K562 (cell line): ENCODE measurements around the gene PPDPF. TPM values are rescaled to one million over a fixed set of nuclear protein-coding genes. Genes with fewer than 3 reads are reported as not detected.
A peak's percentile ranks its signal among the peaks of the same experiment; 100 is the strongest.

Source experiments
- ADNP ChIP-seq: fragments of 200-800 bp; sonication (Bioruptor generic); IDR thresholded peaks from 2 replicates; pipeline ENCODE4 v1.6.1; 2016; ENCODE audit warnings: missing genetic modification characterization, missing compliant biosample characterization
- HDAC1 ChIP-seq, 2 experiments: fragments of 450-650 bp; IDR thresholded peaks; 2 replicates each; pipeline ENCODE4 v1.6.1; 2016 to 2017; ENCODE audit warnings: inconsistent platforms in 1 of 2, mild to moderate bottlenecking in 1 of 2, moderate library complexity in 1 of 2
- KLF6 ChIP-seq: fragments of 250-450 bp; sonication (Bioruptor Pico); IDR thresholded peaks from 2 replicates; pipeline ENCODE4 v1.4.0; 2020; ENCODE audit warnings: mild to moderate bottlenecking, moderate library complexity, borderline replicate concordance
- NEUROD1 ChIP-seq: fragments of 150-350 bp; IDR thresholded peaks from 2 replicates; pipeline ENCODE4 v1.6.1; 2014; ENCODE audit warnings: borderline replicate concordance, low read length, low read depth; ENCODE audit not compliant: partially characterized antibody
- OTX1 ChIP-seq: fragments of 450-650 bp; formaldehyde crosslinking; IDR thresholded peaks from 2 replicates; pipeline ENCODE4 v1.4.0; 2022; ENCODE audit warnings: mild to moderate bottlenecking
- RAD51 ChIP-seq: fragments of 450-650 bp; IDR thresholded peaks from 2 replicates; pipeline ENCODE4 v1.7.1; 2016; ENCODE audit warnings: low read depth, mild to moderate bottlenecking, borderline replicate concordance
- RBM14 ChIP-seq: fragments of 200-400 bp; formaldehyde crosslinking; IDR thresholded peaks from 2 replicates; pipeline ENCODE4 v1.6.1; 2018; ENCODE audit warnings: low read depth, mild to moderate bottlenecking, low read length, moderate library complexity, borderline replicate concordance; ENCODE audit not compliant: insufficient read depth
- SETDB1 ChIP-seq: IDR thresholded peaks from one replicate; pipeline ENCODE4 v1.6.1; 2012; ENCODE audit warnings: low read length, control low read depth, inconsistent platforms
- SLC30A9 ChIP-seq: fragments of 250-450 bp; sonication (Bioruptor Pico); IDR thresholded peaks from 2 replicates; pipeline ENCODE4 v1.8.0; 2022; ENCODE audit warnings: mild to moderate bottlenecking, moderate library complexity
- U2AF2 ChIP-seq: fragments of 200-400 bp; formaldehyde crosslinking; optimal IDR thresholded peaks from 2 replicates; pipeline ENCODE3; 2017; ENCODE audit warnings: low read depth, mild to moderate bottlenecking, low read length
- ZBTB7A ChIP-seq: IDR thresholded peaks from 2 replicates; pipeline ENCODE4 v1.6.1; 2011; ENCODE audit warnings: low read depth, mild to moderate bottlenecking, low read length, moderate library complexity, borderline replicate concordance; ENCODE audit not compliant: control insufficient read depth
- ZC3H8 ChIP-seq: fragments of 450-650 bp; IDR thresholded peaks from 2 replicates; pipeline ENCODE4 v1.6.1; 2017
- ZNF717 ChIP-seq: fragments of 250-450 bp; sonication (Bioruptor Pico); IDR thresholded peaks from 2 replicates; pipeline ENCODE4 v1.5.0; 2021
- ZNF766 ChIP-seq: fragments of 200-800 bp; sonication (Bioruptor generic); conservative IDR thresholded peaks from 2 replicates; pipeline ENCODE4 v1.6.1; 2016; ENCODE audit warnings: missing genetic modification characterization, missing compliant biosample characterization
- ZNF77 ChIP-seq: fragments of 250-450 bp; sonication (Bioruptor Pico); IDR thresholded peaks from 2 replicates; pipeline ENCODE4 v1.5.0; 2020
- polyA plus RNA-seq, 8 experiments: library from polyadenylated mRNA; depleted of rRNA in 4 of 8; stranded (reverse) in 5 of 8; unstranded in 3 of 8; fragments of >200 nt; fragmentation: Nextera tagmentation in 2 of 8; fragmentation: Illumina TruSeq in 1 of 8; extraction: Ambion mirVana in 2 of 8; extraction: Trizol in 1 of 8; gene quantifications; 2 replicates each; pipeline versions ENCODE4 v1.2.1 to v1.2.3, GENCODE V29; 2011 to 2014; ENCODE audit warnings: inconsistent platforms in 1 of 8, missing spikeins in 1 of 8
- total RNA-seq, 7 experiments: library from RNA; depleted of rRNA in 6 of 7; stranded (reverse); fragments of >200 nt in 6 of 7; fragmentation: Illumina TruSeq in 2 of 7; extraction: Trizol in 2 of 7; gene quantifications; 2 replicates each; pipeline versions ENCODE4 v1.2.1 to v1.2.3, GENCODE V29; 2011 to 2021; ENCODE audit warnings: low replicate concordance in 1 of 7
- TF ChIP-seq, protein P1 (sequence below): fragments of 450-650 bp; IDR thresholded peaks from 2 replicates; pipeline ENCODE4 v1.6.1; 2018; ENCODE audit not compliant: partially characterized antibody
- TF ChIP-seq, protein P2 (sequence below): fragments of 200-800 bp; sonication (Bioruptor generic); IDR thresholded peaks from 2 replicates; pipeline ENCODE4 v1.6.1; 2017; ENCODE audit warnings: missing genetic modification characterization, missing compliant biosample characterization

PPDPF gene
- total and polyA plus RNA-seq, 9 of the 15 experiments (the other 6 are each of a cell fraction or from before 2014, with no cell fraction given): 0.77 to 233 (median 10.5) TPM

DNA sequence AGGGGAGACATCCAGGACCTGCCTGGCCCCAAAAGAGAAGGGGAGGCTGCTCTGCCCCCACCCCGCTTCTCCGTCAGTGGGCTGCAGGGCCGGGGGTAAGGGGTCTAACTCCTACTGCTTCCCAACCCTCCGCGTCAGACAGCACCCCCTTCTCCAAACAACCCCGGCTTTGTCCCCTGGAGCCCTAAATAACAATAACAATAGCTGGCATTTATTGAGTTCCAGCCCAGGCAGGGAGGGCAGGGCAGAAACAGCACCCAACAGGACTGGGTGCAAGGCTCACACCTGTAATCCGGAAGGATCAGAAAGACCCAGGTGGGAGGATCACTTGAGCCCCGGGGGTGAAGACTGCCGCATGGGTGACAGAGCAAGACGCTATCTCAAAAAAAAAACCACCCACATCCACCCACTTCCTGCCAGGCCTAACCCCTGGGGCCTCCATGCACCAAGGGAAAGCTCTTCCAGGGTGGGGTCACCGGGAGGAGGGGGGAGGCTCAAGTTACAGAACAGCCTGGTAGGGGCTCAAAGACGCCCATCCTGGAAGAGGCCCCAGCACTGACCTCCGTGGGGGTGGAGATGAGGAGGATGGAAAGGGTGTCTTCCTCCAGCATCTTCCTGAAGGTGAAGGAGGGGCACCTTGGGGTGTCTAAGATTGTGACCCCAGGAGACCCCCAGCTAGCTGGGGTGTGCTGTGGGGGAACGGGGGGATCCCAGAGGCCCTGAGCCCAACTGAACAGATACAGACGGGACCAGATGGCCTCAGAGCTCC, 32.1 kb downstream of the PPDPF start (continued):
- TF ChIP-seq, protein P1, sequence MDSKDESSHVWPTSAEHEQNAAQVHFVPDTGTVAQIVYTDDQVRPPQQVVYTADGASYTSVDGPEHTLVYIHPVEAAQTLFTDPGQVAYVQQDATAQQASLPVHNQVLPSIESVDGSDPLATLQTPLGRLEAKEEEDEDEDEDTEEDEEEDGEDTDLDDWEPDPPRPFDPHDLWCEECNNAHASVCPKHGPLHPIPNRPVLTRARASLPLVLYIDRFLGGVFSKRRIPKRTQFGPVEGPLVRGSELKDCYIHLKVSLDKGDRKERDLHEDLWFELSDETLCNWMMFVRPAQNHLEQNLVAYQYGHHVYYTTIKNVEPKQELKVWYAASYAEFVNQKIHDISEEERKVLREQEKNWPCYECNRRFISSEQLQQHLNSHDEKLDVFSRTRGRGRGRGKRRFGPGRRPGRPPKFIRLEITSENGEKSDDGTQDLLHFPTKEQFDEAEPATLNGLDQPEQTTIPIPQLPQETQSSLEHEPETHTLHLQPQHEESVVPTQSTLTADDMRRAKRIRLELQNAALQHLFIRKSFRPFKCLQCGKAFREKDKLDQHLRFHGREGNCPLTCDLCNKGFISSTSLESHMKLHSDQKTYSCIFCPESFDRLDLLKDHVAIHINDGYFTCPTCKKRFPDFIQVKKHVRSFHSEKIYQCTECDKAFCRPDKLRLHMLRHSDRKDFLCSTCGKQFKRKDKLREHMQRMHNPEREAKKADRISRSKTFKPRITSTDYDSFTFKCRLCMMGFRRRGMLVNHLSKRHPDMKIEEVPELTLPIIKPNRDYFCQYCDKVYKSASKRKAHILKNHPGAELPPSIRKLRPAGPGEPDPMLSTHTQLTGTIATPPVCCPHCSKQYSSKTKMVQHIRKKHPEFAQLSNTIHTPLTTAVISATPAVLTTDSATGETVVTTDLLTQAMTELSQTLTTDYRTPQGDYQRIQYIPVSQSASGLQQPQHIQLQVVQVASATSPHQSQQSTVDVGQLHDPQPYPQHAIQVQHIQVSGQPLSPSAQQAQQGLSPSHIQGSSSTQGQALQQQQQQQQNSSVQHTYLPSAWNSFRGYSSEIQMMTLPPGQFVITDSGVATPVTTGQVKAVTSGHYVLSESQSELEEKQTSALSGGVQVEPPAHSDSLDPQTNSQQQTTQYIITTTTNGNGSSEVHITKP: peak; percentile 3
- TF ChIP-seq, protein P2, sequence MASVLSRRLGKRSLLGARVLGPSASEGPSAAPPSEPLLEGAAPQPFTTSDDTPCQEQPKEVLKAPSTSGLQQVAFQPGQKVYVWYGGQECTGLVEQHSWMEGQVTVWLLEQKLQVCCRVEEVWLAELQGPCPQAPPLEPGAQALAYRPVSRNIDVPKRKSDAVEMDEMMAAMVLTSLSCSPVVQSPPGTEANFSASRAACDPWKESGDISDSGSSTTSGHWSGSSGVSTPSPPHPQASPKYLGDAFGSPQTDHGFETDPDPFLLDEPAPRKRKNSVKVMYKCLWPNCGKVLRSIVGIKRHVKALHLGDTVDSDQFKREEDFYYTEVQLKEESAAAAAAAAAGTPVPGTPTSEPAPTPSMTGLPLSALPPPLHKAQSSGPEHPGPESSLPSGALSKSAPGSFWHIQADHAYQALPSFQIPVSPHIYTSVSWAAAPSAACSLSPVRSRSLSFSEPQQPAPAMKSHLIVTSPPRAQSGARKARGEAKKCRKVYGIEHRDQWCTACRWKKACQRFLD: 0 out of 2 replicates have a peak, but pooled peaks have one; percentile 34
- no peak for TF ChIP-seq SLC30A9 (CRISPR knock-in tag)
- no peak for TF ChIP-seq KLF6
- no peak for TF ChIP-seq ZNF77 (CRISPR knock-in tag)
- TF ChIP-seq U2AF2: no peak
- TF ChIP-seq RBM14: no peak
- TF ChIP-seq ZNF717 (CRISPR knock-in tag): no peak
- TF ChIP-seq ZC3H8: no peak
- 0 out of 2 replicates have a peak, but pooled peaks have one; percentile 42 for TF ChIP-seq ZNF766 (CRISPR knock-in tag)
- no peak for TF ChIP-seq SETDB1
- TF ChIP-seq OTX1: no peak
- TF ChIP-seq RAD51: no peak
- peak; percentile 63; the same call in 1 of the 2 replicates for TF ChIP-seq ZBTB7A
- no peak for TF ChIP-seq ADNP (tag)
- TF ChIP-seq HDAC1 (IDR thresholded peaks at IDR 0.05): peak in 1 of 2 experiments; percentile 48; a peak in 1 of 4 replicates
- peak; percentile 33 for TF ChIP-seq NEUROD1
